Sigmoid colon (tissue), 3 donors: ENCODE data around the gene ZBED5.

Experiments used
- CTCF ChIP-seq, 4 experiments: fragments of 450-650 bp in 3 of 4; fragments of 200-600 bp in 1 of 4; IDR thresholded peaks; one replicate each; pipeline ENCODE4 v1.5.1; 2016 to 2019; ENCODE audit warnings: antibody characterized with exemption in 4 of 4, mild to moderate bottlenecking in 3 of 4, moderate library complexity in 2 of 4
- POLR2A ChIP-seq, 2 donors: fragments of 450-650 bp; IDR thresholded peaks; one replicate each; pipeline ENCODE4 v1.6.1; 2016; ENCODE audit warnings: antibody characterized with exemption in 2 of 2, mild to moderate bottlenecking in 2 of 2, moderate library complexity in 2 of 2

- TF ChIP-seq CTCF (IDR thresholded peaks at IDR 0.05) (no peak), POLR2A (IDR thresholded peaks at IDR 0.05) (no peak)
Observed at GRCh38 chr11:10813945-10814344, 43.9 kb downstream of the ZBED5 start.
